Panc1 (cell line): ENCODE results near the gene GTPBP1. TPM values are rescaled to one million over a fixed set of nuclear protein-coding genes. Genes with fewer than 3 reads are reported as not detected.

Experiments used
- ATAC-seq: fragments of 200-7000 bp; cut with Tn5 transposase; 2 replicates; pipeline ENCODE4 v1.9.1; 2020; ENCODE audit warnings: mild to moderate bottlenecking, moderate library complexity
- BruUV-seq: library from RNA; stranded (reverse); fragments of 400-500 nt; replicated peaks from 2 replicates; lab custom pipeline; 2021; lab: Mats Ljungman, UMichigan
- CTCF ChIA-PET: fragments of 300-600 bp; sonication (Branson Sonifier 250); formaldehyde crosslinking; loops from one replicate; lab custom pipeline; 2022; ENCODE audit warnings: antibody characterized with exemption; lab: Charles Lee
- POLR2A ChIA-PET: fragments of 300-600 bp; sonication (Branson Sonifier 250); formaldehyde crosslinking; loops from one replicate; lab custom pipeline; 2022; ENCODE audit warnings: antibody characterized with exemption; lab: Charles Lee
- DNase-seq: peaks from one replicate; pipeline ENCODE4 v3.0.0-alpha.2; 2010; ENCODE audit warnings: low read depth, low spot score
- H3K27ac ChIP-seq: 2 replicates; pipeline ENCODE4 v1.5.1; 2011; ENCODE audit warnings: mild to moderate bottlenecking, low read length, inconsistent platforms
- H3K27me3 ChIP-seq: fragments of 200-500 bp; sonication (Bioruptor generic); 2 replicates; pipeline ENCODE4 v1.6.0; 2014; ENCODE audit warnings: low read length, inconsistent platforms; ENCODE audit not compliant: control insufficient read depth, insufficient read depth
- H3K36me3 ChIP-seq: fragments of 200-500 bp; sonication (Bioruptor generic); 2 replicates; pipeline ENCODE4 v1.5.1; 2014; ENCODE audit warnings: inconsistent platforms, mild to moderate bottlenecking, low read length, moderate library complexity; ENCODE audit not compliant: control insufficient read depth, insufficient read depth
- H3K4me1 ChIP-seq: 2 replicates; pipeline ENCODE4 v1.5.1; 2011; ENCODE audit warnings: inconsistent platforms, mild to moderate bottlenecking, low read length, moderate library complexity; ENCODE audit not compliant: control insufficient read depth, insufficient read depth
- H3K4me3 ChIP-seq, 2 experiments: 2 replicates each; pipeline ENCODE4 v1.5.1; 2011 to 2012; ENCODE audit warnings: low read depth in 2 of 2, low read length in 2 of 2, mild to moderate bottlenecking in 2 of 2, inconsistent platforms in 1 of 2, moderate library complexity in 1 of 2
- H3K9me3 ChIP-seq: fragments of 200-500 bp; sonication (Bioruptor generic); 2 replicates; pipeline ENCODE4 v1.5.1; 2014; ENCODE audit warnings: low read depth, mild to moderate bottlenecking, inconsistent platforms, low read length, moderate library complexity; ENCODE audit not compliant: control insufficient read depth, insufficient read depth
- CTCF ChIP-seq: fragments of 450-650 bp; IDR thresholded peaks from 2 replicates; pipeline ENCODE4 v1.5.1; 2017; ENCODE audit warnings: mild to moderate bottlenecking
- POLR2AphosphoS5 ChIP-seq: IDR thresholded peaks from 2 replicates; pipeline ENCODE4 v1.6.1; 2012; ENCODE audit warnings: mild to moderate bottlenecking, low read depth, low read length, moderate library complexity
- REST ChIP-seq, 2 experiments: IDR thresholded peaks; 2 replicates each; pipeline ENCODE4 v1.6.1; 2011 to 2012; ENCODE audit warnings: low read depth in 2 of 2, control low read depth in 1 of 2, low read length in 1 of 2, mild to moderate bottlenecking in 1 of 2, moderate library complexity in 1 of 2; ENCODE audit not compliant: insufficient read depth in 1 of 2
- SIN3A ChIP-seq: IDR thresholded peaks from 2 replicates; pipeline ENCODE4 v1.6.1; 2012; ENCODE audit warnings: low read depth, mild to moderate bottlenecking, low read length, moderate library complexity, borderline replicate concordance; ENCODE audit not compliant: insufficient read depth
- TCF7L2 ChIP-seq: IDR thresholded peaks from 2 replicates; pipeline ENCODE4 v1.6.1; 2011; ENCODE audit warnings: mild to moderate bottlenecking, low read depth, low read length, inconsistent platforms
- in situ Hi-C: cut with HindIII; loops from 2 replicates; pipeline ENCODE4 v1.10.0; 2016; ENCODE audit warnings: low sequenced_read_pairs, low pct_unique_long_range_greater_than_20kb
- intact Hi-C: fragments of 100-400 bp; cut with micrococcal nuclease; formaldehyde crosslinking; loops from one replicate; pipeline ENCODE4 v1.10.0; 2022; ENCODE audit not compliant: unreplicated experiment
- total RNA-seq: library from RNA; stranded (reverse); gene quantifications from one replicate; pipeline ENCODE4 v1.2.1, GENCODE V29; 2021; ENCODE audit not compliant: unreplicated experiment

GTPBP1 gene
- total RNA-seq, 1 experiment from 2014 or later: 25.5 TPM

- Histone ChIP-seq H3K36me3 (peaks cover 4% of the 10 kb centered on the region; the same call in 1 of the 2 replicates), H3K4me1 (peaks cover 13% of the 10 kb centered on the region), H3K4me3 (no peak overlapping the region), H3K27me3 (no peaks in the 10 kb centered on the region), H3K27ac (no peak overlapping the region), H3K9me3 (no peaks in the 10 kb centered on the region)
- in situ Hi-C loops (no loop called here), intact Hi-C loops (no loop called here)
- ChIA-PET POLR2A (no interaction called here), CTCF (no interaction called here)
- no peak for DNase-seq
- BruUV-seq: no TSS peak
- TF ChIP-seq REST (IDR thresholded peaks at IDR 0.05; ENCODE audit: insufficient read depth in 1 of 2, low read depth in 2 of 2, low read length in 1 of 2) (no peak), CTCF (no peak), TCF7L2 (no peak), POLR2AphosphoS5 (no peak), SIN3A (no peak)
- no peak for ATAC-seq
Observed at GRCh38 chr22:38710866-38711265, 5.1 kb downstream of the GTPBP1 start.

GRCh38 chr22:38712486-38713207, 6.9 kb downstream of the GTPBP1 start:
- no peak for ATAC-seq
- intact Hi-C loops: no loop called here
- CTCF ChIA-PET: no interaction called here

More at GRCh38 chr22:38712486-38713207, 6.9 kb downstream of the GTPBP1 start:
- Histone ChIP-seq H3K4me3 (no peak overlapping the region), H3K27me3 (no peaks in the 10 kb centered on the region), H3K27ac (no peak overlapping the region), H3K9me3 (no peaks in the 10 kb centered on the region), H3K36me3 (no peaks in the 10 kb centered on the region), H3K4me1 (peaks cover 7% of the 10 kb centered on the region)
- no TSS peak for BruUV-seq
- DNase-seq: no peak
- TF ChIP-seq CTCF (no peak), SIN3A (no peak), TCF7L2 (no peak), POLR2AphosphoS5 (no peak), REST (IDR thresholded peaks at IDR 0.05; ENCODE audit: insufficient read depth in 1 of 2, low read depth in 2 of 2, low read length in 1 of 2) (no peak)
- POLR2A ChIA-PET: no interaction called here
- in situ Hi-C loops: no loop called here
